Ovary (tissue), 9 donors: ENCODE data around the gene TM4SF4. TPM values are rescaled to one million over a fixed set of nuclear protein-coding genes. Genes with fewer than 3 reads are reported as not detected.

ENCODE experiments used
- DNase-seq, 5 donors: peaks; one replicate each; pipeline ENCODE4 v3.0.0-alpha.2; 2019 to 2020
- H3K27ac ChIP-seq, 2 donors: fragments of 200-600 bp; one replicate each; pipeline versions ENCODE4 v1.5.1 to v1.8.0; 2019 to 2022
- H3K27me3 ChIP-seq: fragments of 200-600 bp; one replicate; pipeline ENCODE4 v1.8.0; 2022
- H3K36me3 ChIP-seq: fragments of 200-600 bp; sonication (generic); one replicate; pipeline ENCODE4 v1.5.1; 2019
- H3K4me1 ChIP-seq: one replicate; pipeline ENCODE4 v1.8.1; 2013; ENCODE audit warnings: mild to moderate bottlenecking, moderate library complexity; ENCODE audit not compliant: insufficient read depth
- H3K4me3 ChIP-seq: fragments of 200-600 bp; sonication (generic); one replicate; pipeline ENCODE4 v1.5.1; 2017
- H3K9me3 ChIP-seq, 2 donors: fragments of 200-600 bp in 1 of 2; sonication (generic) in 1 of 2; one replicate each; pipeline versions ENCODE4 v1.5.1 to v1.8.1; 2013 to 2019; ENCODE audit warnings: mild to moderate bottlenecking in 1 of 2, moderate library complexity in 1 of 2
- EP300 ChIP-seq: sonication (generic); formaldehyde crosslinking; IDR thresholded peaks from one replicate; pipeline ENCODE4 v1.6.1; 2017; ENCODE audit warnings: antibody characterized with exemption
- POLR2A ChIP-seq: fragments of 450-650 bp; IDR thresholded peaks from one replicate; pipeline ENCODE4 v1.6.1; 2017; ENCODE audit warnings: antibody characterized with exemption, mild to moderate bottlenecking, moderate library complexity
- WGBS, 3 donors: extraction: QIAGEN DNeasy Blood & Tissue Kit in 1 of 3; methylation state at CpG; one replicate each; pipeline versions ENCODE4 v1.1.5 to v1.1.7; 2013 to 2017; 5-methylcytosine and 5-hydroxymethylcytosine counted together
- intact Hi-C, 4 donors: fragments of 100-400 bp; cut with DNase I; formaldehyde crosslinking; loops; one replicate each; pipeline versions ENCODE4 v1.11.0 to v1.15.1; 2022 to 2023
- polyA plus RNA-seq, 2 donors: library from polyadenylated mRNA; stranded (reverse); fragments of 200-250 nt in 1 of 2; fragments of 350-450 nt in 1 of 2; fragmentation: Illumina TruSeq in 1 of 2; extraction: RNeasy Lipid Tissue Mini Kit (QIAGEN cat#74804) in 1 of 2; gene quantifications; one replicate each; pipeline ENCODE4 v1.2.3, GENCODE V29; 2013 to 2014
- total RNA-seq, 7 donors: library from RNA; depleted of rRNA in 2 of 7; stranded (reverse); fragments of >200 nt in 2 of 7; fragmentation: NEBNext Ultra II Directional in 3 of 7; extraction: Animal tissue kit (Norgen Biotek cat#: 25700) in 3 of 7; gene quantifications; one replicate each; pipeline versions ENCODE4 v1.1.0 to v1.2.4, GENCODE V29; 2016 to 2023
- TF ChIP-seq, protein P1 (sequence below), 3 donors: fragments of 450-650 bp in 2 of 3; fragments of 200-600 bp in 1 of 3; IDR thresholded peaks; one replicate each; pipeline versions ENCODE4 v1.5.1 to v1.8.0; 2016 to 2022; ENCODE audit warnings: antibody characterized with exemption in 3 of 3, mild to moderate bottlenecking in 1 of 3
- donor health status: DM: no; HTN: no; CAD: no; lungs with moderate emphysema.
- donor health status: DM: no; HTN: no; CAD: no.
- donor health status: Bipolar disorder and iron deficiency.
- donor health status: DM: yes; HTN: yes; CAD: no.
- donor health status: DM: no; HTN: no; CAD: no.
- donor health status: DM: yes; HTN: yes; CAD: no.

The TM4SF4 gene
- total and polyA plus RNA-seq, 9 donors = 0.10 to 6.9 (median 4.5) TPM; not detected in 4

DNA sequence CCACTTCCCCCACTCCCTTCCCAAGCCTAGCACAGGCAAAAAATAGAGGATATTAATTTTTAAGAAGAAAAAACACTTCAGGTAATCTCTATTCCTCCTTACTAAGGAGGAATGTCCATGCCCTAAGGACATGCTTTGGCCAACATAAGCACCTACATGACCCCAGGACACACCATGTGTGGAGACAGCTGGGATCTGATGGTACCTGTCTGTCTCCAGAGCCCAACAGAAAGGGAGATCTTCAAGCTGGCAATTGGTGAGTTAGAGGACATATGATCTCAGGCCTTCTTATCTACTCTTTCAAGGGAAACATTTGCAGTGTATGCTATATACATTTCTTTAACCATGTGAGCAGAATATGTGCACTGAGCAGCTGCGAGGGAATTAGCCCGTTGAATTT is 7.0 kb downstream of the TM4SF4 start:
- H3K27me3 ChIP-seq = no peaks in the 10 kb centered on the region
- 65 to 92% (median 75%) methylated on average over 2 of the region's 2 CpGs for WGBS, 3 donors
- H3K9me3 ChIP-seq = no peaks in the 10 kb centered on the region
- no peaks in the 10 kb centered on the region for H3K36me3 ChIP-seq
- no peak overlapping the region for H3K27ac ChIP-seq
- H3K4me1 ChIP-seq = no peaks in the 10 kb centered on the region
- intact Hi-C loops = loop anchor here in 1 of 4 donors (10.0 kb wide), 1 partner anchor 357 kb away; the partner anchor contains the start of gene HPS3
- TF ChIP-seq POLR2A (no peak), EP300 (no peak)
- TF ChIP-seq, protein P1, sequence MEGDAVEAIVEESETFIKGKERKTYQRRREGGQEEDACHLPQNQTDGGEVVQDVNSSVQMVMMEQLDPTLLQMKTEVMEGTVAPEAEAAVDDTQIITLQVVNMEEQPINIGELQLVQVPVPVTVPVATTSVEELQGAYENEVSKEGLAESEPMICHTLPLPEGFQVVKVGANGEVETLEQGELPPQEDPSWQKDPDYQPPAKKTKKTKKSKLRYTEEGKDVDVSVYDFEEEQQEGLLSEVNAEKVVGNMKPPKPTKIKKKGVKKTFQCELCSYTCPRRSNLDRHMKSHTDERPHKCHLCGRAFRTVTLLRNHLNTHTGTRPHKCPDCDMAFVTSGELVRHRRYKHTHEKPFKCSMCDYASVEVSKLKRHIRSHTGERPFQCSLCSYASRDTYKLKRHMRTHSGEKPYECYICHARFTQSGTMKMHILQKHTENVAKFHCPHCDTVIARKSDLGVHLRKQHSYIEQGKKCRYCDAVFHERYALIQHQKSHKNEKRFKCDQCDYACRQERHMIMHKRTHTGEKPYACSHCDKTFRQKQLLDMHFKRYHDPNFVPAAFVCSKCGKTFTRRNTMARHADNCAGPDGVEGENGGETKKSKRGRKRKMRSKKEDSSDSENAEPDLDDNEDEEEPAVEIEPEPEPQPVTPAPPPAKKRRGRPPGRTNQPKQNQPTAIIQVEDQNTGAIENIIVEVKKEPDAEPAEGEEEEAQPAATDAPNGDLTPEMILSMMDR (IDR thresholded peaks at IDR 0.05) = no peak
- DNase-seq = no peak
- H3K4me3 ChIP-seq = no peak overlapping the region

DNA sequence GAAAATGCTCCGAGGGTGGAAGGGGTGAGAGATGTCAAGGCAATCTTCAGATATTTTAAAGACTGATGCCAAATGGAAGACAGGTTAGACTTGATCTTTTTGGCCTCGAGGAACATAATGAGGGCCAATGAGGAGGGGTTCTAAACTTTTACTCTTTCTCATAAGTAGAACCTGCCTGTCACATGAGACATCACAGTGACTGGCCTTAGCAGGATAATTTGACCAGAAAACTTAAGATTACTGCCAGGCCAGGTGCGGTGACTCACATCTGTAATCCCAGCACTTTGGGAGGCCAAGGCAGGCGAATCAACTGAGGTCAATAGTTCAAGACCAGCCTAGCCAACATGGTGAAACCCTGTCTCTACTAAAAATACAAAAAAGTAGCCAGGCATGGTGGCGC is 12.2 kb downstream of the TM4SF4 start:
- Histone ChIP-seq H3K27ac (no peak overlapping the region), H3K36me3 (no peaks in the 10 kb centered on the region), H3K4me1 (no peaks in the 10 kb centered on the region), H3K27me3 (no peaks in the 10 kb centered on the region), H3K9me3 (no peaks in the 10 kb centered on the region), H3K4me3 (no peak overlapping the region)
- intact Hi-C loops = loop anchor here in 1 of 4 donors (10.0 kb wide), 1 partner anchor 362 kb away; the partner anchor contains the start of gene HPS3
- WGBS, 3 donors = 66 to 75% (median 69%) methylated on average over 5 of the region's 5 CpGs
- no peak for TF ChIP-seq POLR2A
- no peak for TF ChIP-seq EP300
- TF ChIP-seq, protein P1 (IDR thresholded peaks at IDR 0.05) = no peak
- no peak for DNase-seq

DNA sequence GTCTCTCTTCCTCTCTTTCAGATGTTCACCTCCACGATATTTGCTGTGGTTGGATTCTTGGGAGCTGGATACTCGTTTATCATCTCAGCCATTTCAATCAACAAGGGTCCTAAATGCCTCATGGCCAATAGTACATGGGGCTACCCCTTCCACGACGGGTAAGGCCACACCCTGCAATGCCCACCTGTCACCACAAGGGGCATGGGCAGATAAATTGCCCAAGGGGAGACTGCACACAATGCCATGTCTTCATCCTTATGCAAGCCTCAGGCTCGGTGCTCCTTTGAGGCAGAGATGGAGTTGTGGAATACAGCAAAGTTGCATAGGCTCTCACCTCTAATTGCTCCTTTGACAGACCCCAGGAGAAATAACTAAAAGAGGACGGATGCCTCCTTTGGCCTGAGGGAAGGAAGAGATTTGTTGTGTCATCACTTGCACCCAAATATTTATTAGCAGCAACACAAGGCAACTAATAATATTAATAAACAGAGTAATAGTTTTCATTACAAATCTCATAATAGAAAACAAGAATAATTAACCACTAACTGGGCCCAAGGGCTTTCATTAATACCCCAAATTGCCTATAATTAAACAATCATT is 13.2 kb downstream of the TM4SF4 start:
- Histone ChIP-seq H3K27me3 (no peaks in the 10 kb centered on the region), H3K4me3 (no peak overlapping the region), H3K4me1 (no peaks in the 10 kb centered on the region), H3K36me3 (no peaks in the 10 kb centered on the region), H3K27ac (no peak overlapping the region), H3K9me3 (no peaks in the 10 kb centered on the region)
- TF ChIP-seq POLR2A = no peak
- no peak for TF ChIP-seq EP300
- DNase-seq = no peak
- WGBS, 3 donors = 80 to 86% (median 83%) methylated on average over 6 of the region's 6 CpGs
- intact Hi-C loops = loop anchor here in 1 of 4 donors (10.0 kb wide), 1 partner anchor 363 kb away; the partner anchor contains the start of gene HPS3

DNA sequence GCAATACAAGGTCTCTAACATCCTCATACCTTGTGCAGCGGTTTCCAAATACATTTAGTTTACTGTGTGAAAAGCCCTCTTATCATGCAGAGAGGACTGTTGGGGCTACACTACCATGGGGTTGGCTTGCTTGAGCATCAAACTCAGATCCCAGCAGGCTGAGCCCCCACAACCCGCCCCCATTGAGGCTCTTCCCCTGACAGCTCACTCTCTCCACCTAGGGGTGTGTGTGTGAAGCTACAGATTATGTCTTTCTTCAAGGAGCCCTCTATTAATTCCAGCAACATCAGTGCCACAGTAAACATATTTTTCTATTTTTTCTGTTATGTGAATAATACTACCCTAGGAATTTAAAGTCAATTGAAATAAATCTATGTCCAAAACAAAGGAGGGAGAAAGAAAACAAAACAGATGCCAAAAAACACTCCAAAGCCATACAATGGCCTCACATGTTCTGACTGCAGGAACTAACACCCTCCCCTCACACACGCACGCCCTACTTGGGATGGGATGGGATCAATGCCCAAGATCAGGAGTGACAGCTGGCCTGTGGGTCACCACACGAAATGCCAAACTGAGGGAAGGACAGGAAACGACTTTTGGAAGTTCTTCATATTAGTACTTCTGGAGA is 14.7 kb downstream of the TM4SF4 start:
- no peak for DNase-seq
- H3K27ac ChIP-seq = no peak overlapping the region
- intact Hi-C loops = loop anchor here in 1 of 4 donors (10.0 kb wide), 1 partner anchor 364 kb away; the partner anchor contains the start of gene HPS3

More for the DNA sequence above, 14.7 kb downstream of the TM4SF4 start:
- WGBS, 3 donors = 54 to 61% (median 59%) methylated on average over 6 of the region's 6 CpGs
- Histone ChIP-seq H3K4me3 (no peak overlapping the region), H3K27me3 (no peaks in the 10 kb centered on the region), H3K36me3 (no peaks in the 10 kb centered on the region), H3K9me3 (no peaks in the 10 kb centered on the region), H3K4me1 (no peaks in the 10 kb centered on the region)
- TF ChIP-seq POLR2A = no peak
- TF ChIP-seq EP300 = no peak
- TF ChIP-seq, protein P1 (IDR thresholded peaks at IDR 0.05) = no peak
